Duodenal mucosa (tissue), 2 donors: ENCODE data around the gene FHAD1.

Source experiments
- H3K27ac ChIP-seq: one replicate; pipeline ENCODE4 v1.7.0; 2013; ENCODE audit warnings: low read depth, low read length
- H3K27me3 ChIP-seq, 2 donors: one replicate each; pipeline ENCODE4 v1.7.0; 2013; ENCODE audit warnings: low read length in 2 of 2, control low read depth in 1 of 2; ENCODE audit not compliant: insufficient read depth in 2 of 2, control insufficient read depth in 1 of 2
- H3K36me3 ChIP-seq, 2 donors: one replicate each; pipeline ENCODE4 v1.7.0; 2013; ENCODE audit warnings: low read length in 2 of 2, control low read depth in 1 of 2; ENCODE audit not compliant: insufficient read depth in 2 of 2, control insufficient read depth in 1 of 2
- H3K4me1 ChIP-seq, 2 donors: one replicate each; pipeline ENCODE4 v1.7.0; 2013; ENCODE audit warnings: low read length in 2 of 2, control low read depth in 1 of 2; ENCODE audit not compliant: insufficient read depth in 2 of 2, control insufficient read depth in 1 of 2
- H3K4me3 ChIP-seq, 2 donors: one replicate each; pipeline ENCODE4 v1.7.0; 2013; ENCODE audit warnings: low read length in 2 of 2, low read depth in 1 of 2
- H3K9ac ChIP-seq, 2 donors: one replicate each; pipeline ENCODE4 v1.7.0; 2013; ENCODE audit warnings: low read length in 2 of 2, low read depth in 1 of 2
- H3K9me3 ChIP-seq, 2 donors: one replicate each; pipeline ENCODE4 v1.7.0; 2013; ENCODE audit warnings: low read length in 2 of 2, control low read depth in 1 of 2; ENCODE audit not compliant: control insufficient read depth in 1 of 2

The FHAD1 gene

DNA sequence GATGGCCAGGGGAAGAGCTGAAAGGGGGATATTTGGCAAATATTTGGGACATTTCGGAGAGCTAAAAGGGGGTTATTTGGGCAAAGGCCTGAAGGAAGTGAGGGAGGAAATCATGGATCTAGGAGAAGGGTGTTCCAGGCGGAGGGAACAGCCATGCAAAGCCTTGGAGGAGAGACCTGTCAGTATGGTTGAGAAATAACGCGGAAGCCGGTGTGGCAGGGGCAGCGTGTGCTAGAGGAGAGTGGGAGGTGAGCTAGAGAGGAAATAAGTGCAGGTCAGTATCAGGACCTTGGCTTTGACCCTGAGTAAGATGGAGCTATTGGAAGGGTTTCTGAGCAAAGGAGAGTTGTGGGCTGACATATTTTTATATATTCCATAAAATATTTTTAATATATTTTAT lies 194.2 kb downstream of the FHAD1 start:
- no peak overlapping the region for H3K9ac ChIP-seq
- no peaks in the 10 kb centered on the region for H3K27me3 ChIP-seq
- no peaks in the 10 kb centered on the region for H3K9me3 ChIP-seq
- H3K27ac ChIP-seq: no peak overlapping the region
- H3K4me3 ChIP-seq: no peak overlapping the region
- no peaks in the 10 kb centered on the region for H3K36me3 ChIP-seq
- no peaks in the 10 kb centered on the region for H3K4me1 ChIP-seq

GRCh38 chr1:15442119-15442518 lies 195.1 kb downstream of the FHAD1 start:
- H3K9ac ChIP-seq: no peak overlapping the region
- H3K9me3 ChIP-seq: no peaks in the 10 kb centered on the region

GRCh38 chr1:15442759-15443158 lies 195.7 kb downstream of the FHAD1 start:
- H3K4me1 ChIP-seq: no peaks in the 10 kb centered on the region
- H3K36me3 ChIP-seq: no peaks in the 10 kb centered on the region
- no peaks in the 10 kb centered on the region for H3K9me3 ChIP-seq
- H3K4me3 ChIP-seq: no peak overlapping the region
- H3K9ac ChIP-seq: no peak overlapping the region
- H3K27ac ChIP-seq: no peak overlapping the region
- H3K27me3 ChIP-seq: no peaks in the 10 kb centered on the region

More at GRCh38 chr1:15442119-15442518, 195.1 kb downstream of the FHAD1 start:
- H3K36me3 ChIP-seq: no peaks in the 10 kb centered on the region
- no peaks in the 10 kb centered on the region for H3K4me1 ChIP-seq
- H3K4me3 ChIP-seq: no peak overlapping the region
- no peaks in the 10 kb centered on the region for H3K27me3 ChIP-seq
- H3K27ac ChIP-seq: no peak overlapping the region

DNA sequence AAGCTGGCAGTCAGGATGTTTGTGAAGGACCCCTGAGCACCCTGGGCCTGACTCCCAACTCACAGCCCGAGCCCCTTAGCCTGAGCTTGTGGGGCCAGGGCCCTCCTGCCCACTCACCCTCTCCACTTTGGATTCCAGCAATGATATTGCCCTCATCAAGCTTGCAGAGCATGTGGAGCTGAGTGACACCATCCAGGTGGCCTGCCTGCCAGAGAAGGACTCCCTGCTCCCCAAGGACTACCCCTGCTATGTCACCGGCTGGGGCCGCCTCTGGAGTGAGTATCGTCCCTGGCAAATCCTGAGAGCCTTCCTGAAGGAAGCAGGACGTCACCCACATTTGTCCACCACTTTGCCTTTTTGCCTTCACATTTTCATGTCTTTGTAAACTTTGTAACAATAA lies 196.3 kb downstream of the FHAD1 start:
- Histone ChIP-seq H3K9me3 (no peaks in the 10 kb centered on the region), H3K36me3 (no peaks in the 10 kb centered on the region), H3K4me3 (no peak overlapping the region), H3K27me3 (no peaks in the 10 kb centered on the region), H3K9ac (no peak overlapping the region), H3K27ac (no peak overlapping the region), H3K4me1 (no peaks in the 10 kb centered on the region)

DNA sequence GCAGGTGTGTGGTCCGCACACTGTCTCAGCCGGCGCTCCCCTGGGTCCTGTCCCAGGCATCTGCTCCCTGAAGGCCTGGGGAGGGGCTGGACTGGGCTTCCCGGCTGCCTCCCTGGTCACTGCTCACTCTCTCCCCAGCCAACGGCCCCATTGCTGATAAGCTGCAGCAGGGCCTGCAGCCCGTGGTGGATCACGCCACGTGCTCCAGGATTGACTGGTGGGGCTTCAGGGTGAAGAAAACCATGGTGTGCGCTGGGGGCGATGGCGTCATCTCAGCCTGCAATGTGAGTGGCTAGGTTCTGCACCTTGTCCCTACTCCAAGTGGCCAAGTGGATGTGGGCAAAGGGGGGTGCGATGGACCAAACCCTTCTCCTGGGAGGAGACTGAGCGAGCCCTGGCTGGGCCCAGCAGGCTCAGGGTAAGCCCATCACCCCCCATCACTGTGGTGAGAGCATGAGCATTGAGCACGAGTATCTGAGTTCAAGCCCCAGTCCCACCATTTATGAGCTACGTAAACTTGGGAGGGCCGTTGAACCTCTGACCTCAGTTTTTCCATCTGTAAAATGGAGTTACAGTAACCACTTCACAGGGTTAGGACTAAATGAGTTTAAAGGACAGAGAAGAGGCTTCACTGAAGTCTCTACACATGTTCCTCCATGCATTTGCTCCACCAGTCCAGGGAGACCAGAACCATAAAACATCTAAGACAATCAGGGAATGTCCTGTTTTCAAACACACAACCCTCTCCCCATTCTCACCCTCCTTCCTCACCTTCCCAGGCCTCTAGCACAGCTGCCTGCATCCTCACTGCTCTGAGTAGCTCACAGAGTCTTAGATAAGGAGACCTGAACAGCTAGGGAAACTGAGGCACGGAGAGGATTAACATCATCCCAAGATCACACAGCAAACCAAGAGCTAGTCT lies 197.7 kb downstream of the FHAD1 start:
- Histone ChIP-seq H3K27me3 (no peaks in the 10 kb centered on the region), H3K36me3 (no peaks in the 10 kb centered on the region), H3K9me3 (no peaks in the 10 kb centered on the region), H3K4me1 (no peaks in the 10 kb centered on the region), H3K4me3 (no peak overlapping the region), H3K9ac (no peak overlapping the region), H3K27ac (no peak overlapping the region)

DNA sequence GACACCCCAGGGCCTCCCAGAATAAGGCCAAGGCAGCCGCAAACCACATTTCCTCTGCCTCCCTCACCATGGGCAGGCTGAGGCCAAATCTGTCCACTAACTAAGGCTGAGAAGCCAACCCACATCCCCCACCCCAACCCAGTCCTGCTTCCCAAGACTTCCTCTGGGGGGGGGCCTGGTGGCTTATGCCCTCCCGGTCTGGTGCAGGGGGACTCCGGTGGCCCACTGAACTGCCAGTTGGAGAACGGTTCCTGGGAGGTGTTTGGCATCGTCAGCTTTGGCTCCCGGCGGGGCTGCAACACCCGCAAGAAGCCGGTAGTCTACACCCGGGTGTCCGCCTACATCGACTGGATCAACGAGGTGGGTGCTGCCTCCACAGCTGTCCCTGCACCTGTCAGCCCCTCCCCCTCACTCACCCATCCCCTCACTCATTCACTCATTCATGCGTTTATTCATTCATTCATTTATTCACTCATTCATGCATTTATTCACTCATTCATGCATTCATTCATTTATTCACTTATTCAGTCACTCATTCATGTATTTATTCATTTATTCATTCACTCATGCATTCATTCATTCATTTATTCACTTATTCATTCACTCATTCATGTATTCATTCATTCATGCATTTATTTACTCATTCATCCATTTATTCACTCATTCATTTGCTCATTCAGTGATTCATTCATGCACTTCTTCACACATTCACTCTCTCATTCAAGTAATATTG lies 198.5 kb downstream of the FHAD1 start:
- H3K4me1 ChIP-seq: no peaks in the 10 kb centered on the region
- no peaks in the 10 kb centered on the region for H3K9me3 ChIP-seq
- H3K36me3 ChIP-seq: no peaks in the 10 kb centered on the region
- no peak overlapping the region for H3K4me3 ChIP-seq
- H3K9ac ChIP-seq: no peak overlapping the region
- H3K27ac ChIP-seq: no peak overlapping the region
- no peaks in the 10 kb centered on the region for H3K27me3 ChIP-seq

GRCh38 chr1:15446212-15446611 lies 199.2 kb downstream of the FHAD1 start:
- H3K4me1 ChIP-seq: no peaks in the 10 kb centered on the region
- no peaks in the 10 kb centered on the region for H3K36me3 ChIP-seq
- no peaks in the 10 kb centered on the region for H3K9me3 ChIP-seq
- no peak overlapping the region for H3K9ac ChIP-seq
- H3K27ac ChIP-seq: no peak overlapping the region
- H3K27me3 ChIP-seq: no peaks in the 10 kb centered on the region
- H3K4me3 ChIP-seq: no peak overlapping the region
